Left ventricle myocardium inferior (tissue), 1 donor: ENCODE results near the gene HSPA1B. TPM values are rescaled to one million over a fixed set of nuclear protein-coding genes. Genes with fewer than 3 reads are reported as not detected.
"Not testable (repeated sequence)": the region's sequence is repeated elsewhere in the genome, so short reads cannot be mapped to it uniquely, and the experiment has no call there.

Experiments
- DNase-seq: peaks from one replicate; pipeline ENCODE4 v3.0.0-alpha.2; 2020
- H3K27ac ChIP-seq: fragments of 200-600 bp; replicated peaks from 2 replicates; pipeline ENCODE4 v1.8.0; 2021
- H3K27me3 ChIP-seq: fragments of 200-600 bp; 2 replicates; pipeline ENCODE4 v1.8.0; 2021; ENCODE audit warnings: low read depth
- H3K36me3 ChIP-seq: fragments of 200-600 bp; 2 replicates; pipeline ENCODE4 v1.8.0; 2021
- H3K4me1 ChIP-seq: fragments of 200-600 bp; 2 replicates; pipeline ENCODE4 v1.8.0; 2021
- H3K4me3 ChIP-seq: fragments of 200-600 bp; 2 replicates; pipeline ENCODE4 v1.8.0; 2021; ENCODE audit warnings: mild to moderate bottlenecking, moderate library complexity
- H3K9me3 ChIP-seq: fragments of 200-600 bp; replicated peaks from 2 replicates; pipeline ENCODE4 v1.8.0; 2021
- intact Hi-C: fragments of 100-400 bp; cut with micrococcal nuclease; formaldehyde crosslinking; loops from one replicate; pipeline ENCODE4 v1.11.0; 2022
- total RNA-seq: library from RNA; stranded (reverse); fragmentation: NEBNext Ultra II Directional; extraction: Animal tissue kit (Norgen Biotek cat#: 25700); gene quantifications from one replicate; pipeline ENCODE4 v1.2.1, GENCODE V29; 2021
- TF ChIP-seq, protein P1 (sequence below): fragments of 200-600 bp; IDR thresholded peaks from 2 replicates; pipeline ENCODE4 v1.8.0; 2021; ENCODE audit warnings: antibody characterized with exemption, mild to moderate bottlenecking, borderline replicate concordance
- donor health status: DM: no; HTN: yes; CAD: no; lungs with severe emphysema.

HSPA1B gene
- total RNA-seq, 1 donor from 2014 or later, result 184 TPM

DNA sequence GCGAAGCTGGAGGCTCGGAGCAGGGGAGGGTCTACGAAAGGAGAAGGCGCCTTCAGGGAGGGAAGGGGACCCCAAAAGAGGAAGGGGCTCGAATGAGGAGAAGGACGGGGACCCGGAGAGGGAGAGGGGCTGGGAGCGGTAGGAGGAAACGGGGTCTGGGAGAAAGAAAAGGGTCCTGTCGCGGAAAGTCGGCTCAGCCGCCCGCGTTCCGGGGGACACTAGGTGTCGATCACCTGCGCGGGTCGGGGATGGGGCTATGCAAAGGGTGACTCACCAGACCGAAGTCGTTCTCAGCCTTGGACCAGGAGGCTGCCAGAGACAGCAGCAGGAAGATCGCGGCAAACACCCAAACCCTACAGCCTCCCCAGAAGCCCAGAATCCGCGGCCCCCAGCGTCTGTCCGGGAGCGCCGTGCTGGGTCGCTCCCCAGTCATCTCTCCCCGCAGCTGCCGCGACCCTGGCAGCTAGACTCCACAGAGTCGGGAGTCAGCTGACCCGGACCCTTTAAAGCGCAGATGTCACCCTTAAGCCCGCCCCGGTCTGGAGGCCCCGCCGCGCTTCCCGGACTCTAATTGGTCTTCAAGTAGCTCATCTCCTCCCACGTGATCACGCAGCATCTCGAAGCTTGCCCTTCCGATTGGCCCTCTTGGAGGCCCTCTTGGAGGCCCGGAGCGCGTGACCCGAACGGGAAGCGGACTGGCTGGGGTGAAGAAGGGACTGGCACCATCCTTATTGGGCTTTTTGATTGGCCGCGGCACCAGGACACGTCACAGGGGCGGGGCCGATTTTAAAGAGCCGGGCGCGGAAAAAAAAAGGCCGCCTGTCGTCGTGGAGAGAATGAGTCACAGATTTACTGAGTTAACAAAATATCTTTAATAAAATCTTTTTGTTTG is 35.1 kb downstream of the HSPA1B start, which contains the start of gene NEU1:
Gene NEU1, minus strand, starts transcription at position 478 of the 892 bp plus-strand sequence. Its CDS starts 45 bp downstream, at position 433.
- peak within 1 kb of the TSS; percentile 86 for H3K27ac ChIP-seq
- no peaks in the 10 kb centered on the region for H3K27me3 ChIP-seq
- peaks cover 31% of the 10 kb centered on the region for H3K36me3 ChIP-seq
- no peaks in the 10 kb centered on the region for H3K9me3 ChIP-seq
- intact Hi-C loops, result no loop called here
- peak within 1 kb of the TSS; percentile 74 for H3K4me3 ChIP-seq
- H3K4me1 ChIP-seq, result peaks cover 30% of the 10 kb centered on the region
- TF ChIP-seq, protein P1, sequence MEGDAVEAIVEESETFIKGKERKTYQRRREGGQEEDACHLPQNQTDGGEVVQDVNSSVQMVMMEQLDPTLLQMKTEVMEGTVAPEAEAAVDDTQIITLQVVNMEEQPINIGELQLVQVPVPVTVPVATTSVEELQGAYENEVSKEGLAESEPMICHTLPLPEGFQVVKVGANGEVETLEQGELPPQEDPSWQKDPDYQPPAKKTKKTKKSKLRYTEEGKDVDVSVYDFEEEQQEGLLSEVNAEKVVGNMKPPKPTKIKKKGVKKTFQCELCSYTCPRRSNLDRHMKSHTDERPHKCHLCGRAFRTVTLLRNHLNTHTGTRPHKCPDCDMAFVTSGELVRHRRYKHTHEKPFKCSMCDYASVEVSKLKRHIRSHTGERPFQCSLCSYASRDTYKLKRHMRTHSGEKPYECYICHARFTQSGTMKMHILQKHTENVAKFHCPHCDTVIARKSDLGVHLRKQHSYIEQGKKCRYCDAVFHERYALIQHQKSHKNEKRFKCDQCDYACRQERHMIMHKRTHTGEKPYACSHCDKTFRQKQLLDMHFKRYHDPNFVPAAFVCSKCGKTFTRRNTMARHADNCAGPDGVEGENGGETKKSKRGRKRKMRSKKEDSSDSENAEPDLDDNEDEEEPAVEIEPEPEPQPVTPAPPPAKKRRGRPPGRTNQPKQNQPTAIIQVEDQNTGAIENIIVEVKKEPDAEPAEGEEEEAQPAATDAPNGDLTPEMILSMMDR, result no peak
- peak; percentile 99 for DNase-seq

DNA sequence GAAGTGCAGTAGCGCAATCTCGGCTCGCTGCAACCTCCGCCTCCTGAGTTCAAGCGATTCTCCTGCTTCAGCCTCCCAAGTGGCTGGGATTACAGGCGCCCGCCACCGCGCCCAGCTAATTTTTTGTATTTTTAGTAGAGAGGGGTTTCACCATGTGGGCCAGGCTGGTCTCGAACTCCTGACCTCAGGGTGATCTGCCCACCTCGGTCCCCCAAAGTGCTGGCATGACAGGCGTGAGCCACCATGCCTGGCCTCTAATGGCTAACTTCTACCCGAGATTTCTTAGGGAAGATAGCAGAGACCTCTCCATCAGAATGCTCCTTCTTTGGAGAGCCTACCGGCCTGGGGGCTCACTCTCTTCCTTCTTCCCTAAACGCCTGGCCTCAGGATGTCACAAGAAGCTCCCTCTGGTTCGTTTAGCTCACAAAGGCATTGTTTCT is 36.6 kb downstream of the HSPA1B start:
- Histone ChIP-seq H3K36me3 (peaks cover 17% of the 10 kb centered on the region), H3K27ac (peak overlapping the region; percentile 86), H3K4me3 (peak overlapping the region; percentile 74), H3K4me1 (peaks cover 30% of the 10 kb centered on the region)
- intact Hi-C loops, DNase-seq, H3K27me3 ChIP-seq, H3K9me3 ChIP-seq: not testable (repeated sequence)

DNA sequence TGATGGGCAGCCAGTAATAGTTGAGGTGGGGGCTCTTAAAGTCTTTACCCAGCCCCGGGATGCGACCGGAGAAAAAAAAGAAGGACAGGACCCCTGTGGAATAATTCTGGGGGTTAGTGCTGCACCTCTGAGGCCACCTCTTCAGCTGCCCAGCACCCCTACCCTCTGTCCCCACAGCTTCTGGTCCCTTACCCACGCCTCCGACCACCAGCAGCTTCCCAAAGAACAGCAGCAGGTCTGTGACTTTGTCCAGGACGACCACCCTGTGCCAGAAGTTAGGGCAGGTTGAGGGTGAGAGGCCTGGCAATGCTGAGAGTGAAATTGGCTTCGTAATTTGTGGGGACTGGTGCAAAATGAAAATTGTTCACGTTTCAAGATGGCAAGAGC is 37.3 kb downstream of the HSPA1B start:
- peaks cover 10% of the 10 kb centered on the region for H3K36me3 ChIP-seq
- no peaks in the 10 kb centered on the region for H3K9me3 ChIP-seq
- no peak overlapping the region for H3K4me3 ChIP-seq
- no peak overlapping the region for H3K27ac ChIP-seq
- H3K27me3 ChIP-seq, result peaks cover 6% of the 10 kb centered on the region
- intact Hi-C loops, result no loop called here
- TF ChIP-seq, protein P1, result no peak
- peaks cover 30% of the 10 kb centered on the region for H3K4me1 ChIP-seq
- no peak for DNase-seq

DNA sequence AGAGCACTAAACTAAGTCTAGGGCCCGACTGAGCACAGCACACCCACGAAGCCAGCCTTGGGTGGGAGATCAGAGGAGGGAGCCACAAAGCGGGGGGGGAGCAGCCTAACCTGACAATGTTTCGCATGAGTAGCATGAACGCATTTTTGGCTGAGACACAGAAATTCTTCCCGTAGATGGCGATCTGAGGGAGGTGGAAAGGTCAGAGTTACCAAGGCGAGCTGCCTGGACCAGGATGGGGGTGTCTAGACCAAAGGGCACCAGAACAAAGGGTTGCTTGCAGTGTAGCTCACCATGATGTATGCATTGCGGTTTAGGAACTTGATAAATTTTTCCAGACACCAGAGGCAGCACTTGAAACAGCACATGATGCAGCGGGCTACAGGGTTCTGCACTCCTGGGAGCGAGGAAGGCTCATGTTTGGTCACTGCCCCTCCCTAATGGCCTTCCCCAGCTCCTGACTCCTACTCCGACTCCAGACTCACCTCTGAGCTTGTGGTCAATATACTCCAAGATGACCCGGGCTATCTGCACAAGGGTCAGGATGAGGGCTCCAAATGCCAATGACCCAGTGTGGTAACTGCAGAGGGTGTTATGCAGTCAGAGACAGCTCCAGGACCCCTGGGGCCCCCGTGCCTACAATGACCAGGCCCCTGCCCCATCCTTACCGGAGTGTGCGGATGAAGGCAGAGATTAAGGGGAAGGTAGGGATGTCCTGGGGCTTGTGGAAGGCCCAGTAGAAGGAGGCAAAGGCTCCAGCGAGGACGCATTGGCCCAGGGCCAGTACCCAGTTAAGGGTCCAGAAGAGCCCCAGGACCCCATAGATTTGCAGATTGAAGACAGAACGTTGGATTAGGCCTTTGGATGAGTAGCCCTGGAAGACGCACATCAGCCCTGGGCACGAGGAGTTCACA is 37.9 kb downstream of the HSPA1B start:
- Histone ChIP-seq H3K4me3 (no peak overlapping the region), H3K9me3 (no peaks in the 10 kb centered on the region)
- intact Hi-C loops, result no loop called here

DNA sequence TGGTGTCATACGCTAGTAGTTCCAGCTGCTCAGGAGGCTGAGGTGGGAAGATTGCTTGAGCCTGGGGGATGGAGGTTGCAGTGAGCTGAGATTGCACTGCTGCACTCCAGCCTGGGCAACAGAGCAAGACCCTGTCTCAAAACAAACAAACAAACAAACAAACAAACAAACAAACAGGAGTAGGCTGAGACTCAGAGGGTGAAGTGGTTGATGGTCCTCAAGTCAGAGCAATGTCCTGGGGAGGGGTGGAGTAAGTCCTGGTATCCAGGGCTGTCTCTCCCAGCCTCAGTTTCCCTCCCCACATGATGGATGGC is 41.1 kb downstream of the HSPA1B start:
- H3K27me3 ChIP-seq, H3K4me3 ChIP-seq, DNase-seq, H3K9me3 ChIP-seq, intact Hi-C loops, H3K4me1 ChIP-seq, H3K36me3 ChIP-seq, H3K27ac ChIP-seq: not testable (repeated sequence)

More for the DNA sequence above, 37.9 kb downstream of the HSPA1B start:
- DNase-seq, result no peak
- Histone ChIP-seq H3K27me3 (peaks cover 6% of the 10 kb centered on the region), H3K4me1 (peaks cover 30% of the 10 kb centered on the region), H3K36me3 (peaks cover 4% of the 10 kb centered on the region), H3K27ac (no peak overlapping the region)
- TF ChIP-seq, protein P1, result no peak

DNA sequence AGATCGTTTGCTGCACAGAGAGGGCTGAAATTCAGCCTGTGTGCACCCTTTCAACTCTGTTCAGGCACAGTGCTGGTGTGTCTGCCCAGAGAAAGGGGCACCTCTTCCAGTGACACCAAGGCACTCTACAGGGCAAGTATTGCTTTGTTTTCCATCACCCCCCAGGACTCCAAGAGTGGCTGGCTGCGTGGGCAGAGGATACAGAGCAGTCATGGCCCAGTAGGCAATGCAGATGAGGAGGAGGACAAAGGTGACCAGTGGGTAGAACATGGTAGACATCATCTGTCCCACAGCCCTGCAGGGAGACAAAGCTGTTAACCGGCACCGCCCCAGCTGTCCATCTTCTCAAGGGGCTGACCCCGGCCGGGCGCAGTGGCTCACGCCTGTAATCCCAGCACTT is 41.8 kb downstream of the HSPA1B start:
- no peaks in the 10 kb centered on the region for H3K36me3 ChIP-seq
- TF ChIP-seq, protein P1, result no peak
- H3K4me1 ChIP-seq, result peaks cover 2% of the 10 kb centered on the region
- no peak overlapping the region for H3K27ac ChIP-seq
- H3K27me3 ChIP-seq, result peaks cover 6% of the 10 kb centered on the region
- no peak for DNase-seq
- H3K9me3 ChIP-seq, result no peaks in the 10 kb centered on the region
- no peak overlapping the region for H3K4me3 ChIP-seq
- intact Hi-C loops, result no loop called here
